ENCODE results near the gene GNG8. TPM values are rescaled to one million over a fixed set of nuclear protein-coding genes. Genes with fewer than 3 reads are reported as not detected.

The GNG8 gene
- total and polyA plus RNA-seq, 2 of the 13 experiments (the other 11 are each of a cell fraction or from before 2014, with no cell fraction given), result not detected

DNA sequence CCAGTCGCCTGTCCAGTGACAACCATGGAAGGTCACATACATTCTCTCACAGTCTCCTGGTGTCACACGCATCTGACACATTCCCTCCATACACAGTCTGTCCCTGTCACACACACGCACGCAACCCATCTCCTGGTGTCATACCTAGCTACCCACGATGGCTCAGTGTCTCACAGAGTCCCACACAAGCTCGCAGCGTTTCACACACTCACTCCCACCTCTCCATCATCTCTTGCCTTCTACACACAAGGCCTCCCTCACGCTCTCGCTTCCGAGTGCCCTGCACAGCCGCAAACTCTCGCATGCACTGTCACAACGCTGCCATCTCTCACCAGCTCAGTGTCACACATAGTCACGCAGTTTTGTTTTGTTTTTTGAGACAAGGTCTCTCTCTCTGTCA is 1.2 kb upstream of the GNG8 start:
- no peak overlapping the region for H3K9ac ChIP-seq (ENCODE audit: insufficient read depth, low read depth, low read length)
- no peaks in the 10 kb centered on the region for H3K36me3 ChIP-seq (replicated peaks in 1 of 2; ENCODE audit: control insufficient read depth in 1 of 2, insufficient read depth in 2 of 2, low read length in 2 of 2)
- ChIA-PET CTCF (ENCODE audit: low intra/inter-chr PET ratio, low total read pairs) (no interaction called here), POLR2A (no interaction called here)
- H3K79me2 ChIP-seq (ENCODE audit: insufficient read depth, low read length), result no peaks in the 10 kb centered on the region
- FAIRE-seq (no peak), DNase-seq (ENCODE audit: low spot score) (no peak), ATAC-seq (no peak)
- H3K4me1 ChIP-seq (ENCODE audit: insufficient read depth, low read length), result peaks cover 23% of the 10 kb centered on the region
- no peak overlapping the region for H3K4me3 ChIP-seq (replicated peaks in 1 of 3; ENCODE audit: insufficient read depth in 1 of 3, low read depth in 2 of 3, low read length in 3 of 3)
- H3K9me3 ChIP-seq (ENCODE audit: low read length), result no peaks in the 10 kb centered on the region
- no peak overlapping the region for H3K4me2 ChIP-seq (ENCODE audit: low read depth, low read length)
- intact Hi-C loops (cut with micrococcal nuclease; ENCODE audit: unreplicated experiment) (no loop called here), in situ Hi-C loops (cut with HindIII; ENCODE audit: extremely low pct_ligation_motif_present, low pct_unique_long_range_greater_than_20kb) (no loop called here)
- no peaks in the 10 kb centered on the region for H4K20me1 ChIP-seq (ENCODE audit: insufficient read depth, low read length)
- no peak overlapping the region for H3K27ac ChIP-seq (ENCODE audit: extremely low read length, insufficient read depth, low read length)
- WGBS (ENCODE audit: low lambda C conversion rate), result 42% methylated on average over 14 of the region's 14 CpGs
- no TSS peak for BruUV-seq (replicated peaks)
- peaks cover 6 to 60% of the 10 kb centered on the region in 2 experiments; a peak in 4 of 5 replicates for H3K27me3 ChIP-seq (ENCODE audit: control insufficient read depth in 1 of 2, insufficient read depth in 2 of 2, low read length in 2 of 2)
- no peak overlapping the region for H2AFZ ChIP-seq (ENCODE audit: low read length)
- no peak for TF ChIP-seq HIVEP1 (CRISPR knock-in tag; IDR thresholded peaks at IDR 0.05)
- TF ChIP-seq ATM (IDR thresholded peaks at IDR 0.05; ENCODE audit: borderline replicate concordance), result no peak
- TF ChIP-seq, protein P1, sequence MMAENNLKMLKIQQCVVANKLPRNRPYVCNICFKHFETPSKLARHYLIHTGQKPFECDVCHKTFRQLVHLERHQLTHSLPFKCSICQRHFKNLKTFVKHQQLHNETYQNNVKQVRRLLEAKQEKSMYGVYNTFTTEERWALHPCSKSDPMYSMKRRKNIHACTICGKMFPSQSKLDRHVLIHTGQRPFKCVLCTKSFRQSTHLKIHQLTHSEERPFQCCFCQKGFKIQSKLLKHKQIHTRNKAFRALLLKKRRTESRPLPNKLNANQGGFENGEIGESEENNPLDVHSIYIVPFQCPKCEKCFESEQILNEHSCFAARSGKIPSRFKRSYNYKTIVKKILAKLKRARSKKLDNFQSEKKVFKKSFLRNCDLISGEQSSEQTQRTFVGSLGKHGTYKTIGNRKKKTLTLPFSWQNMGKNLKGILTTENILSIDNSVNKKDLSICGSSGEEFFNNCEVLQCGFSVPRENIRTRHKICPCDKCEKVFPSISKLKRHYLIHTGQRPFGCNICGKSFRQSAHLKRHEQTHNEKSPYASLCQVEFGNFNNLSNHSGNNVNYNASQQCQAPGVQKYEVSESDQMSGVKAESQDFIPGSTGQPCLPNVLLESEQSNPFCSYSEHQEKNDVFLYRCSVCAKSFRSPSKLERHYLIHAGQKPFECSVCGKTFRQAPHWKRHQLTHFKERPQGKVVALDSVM (CRISPR knock-in tag; IDR thresholded peaks at IDR 0.05), result no peak
- TF ChIP-seq ZNF776 (CRISPR knock-in tag; IDR thresholded peaks at IDR 0.05), result no peak
- no peak for TF ChIP-seq NCOA1 (CRISPR knock-in tag; IDR thresholded peaks at IDR 0.05)
- TF ChIP-seq GZF1 (CRISPR knock-in tag; IDR thresholded peaks at IDR 0.05), result no peak
- TF ChIP-seq, protein P2, sequence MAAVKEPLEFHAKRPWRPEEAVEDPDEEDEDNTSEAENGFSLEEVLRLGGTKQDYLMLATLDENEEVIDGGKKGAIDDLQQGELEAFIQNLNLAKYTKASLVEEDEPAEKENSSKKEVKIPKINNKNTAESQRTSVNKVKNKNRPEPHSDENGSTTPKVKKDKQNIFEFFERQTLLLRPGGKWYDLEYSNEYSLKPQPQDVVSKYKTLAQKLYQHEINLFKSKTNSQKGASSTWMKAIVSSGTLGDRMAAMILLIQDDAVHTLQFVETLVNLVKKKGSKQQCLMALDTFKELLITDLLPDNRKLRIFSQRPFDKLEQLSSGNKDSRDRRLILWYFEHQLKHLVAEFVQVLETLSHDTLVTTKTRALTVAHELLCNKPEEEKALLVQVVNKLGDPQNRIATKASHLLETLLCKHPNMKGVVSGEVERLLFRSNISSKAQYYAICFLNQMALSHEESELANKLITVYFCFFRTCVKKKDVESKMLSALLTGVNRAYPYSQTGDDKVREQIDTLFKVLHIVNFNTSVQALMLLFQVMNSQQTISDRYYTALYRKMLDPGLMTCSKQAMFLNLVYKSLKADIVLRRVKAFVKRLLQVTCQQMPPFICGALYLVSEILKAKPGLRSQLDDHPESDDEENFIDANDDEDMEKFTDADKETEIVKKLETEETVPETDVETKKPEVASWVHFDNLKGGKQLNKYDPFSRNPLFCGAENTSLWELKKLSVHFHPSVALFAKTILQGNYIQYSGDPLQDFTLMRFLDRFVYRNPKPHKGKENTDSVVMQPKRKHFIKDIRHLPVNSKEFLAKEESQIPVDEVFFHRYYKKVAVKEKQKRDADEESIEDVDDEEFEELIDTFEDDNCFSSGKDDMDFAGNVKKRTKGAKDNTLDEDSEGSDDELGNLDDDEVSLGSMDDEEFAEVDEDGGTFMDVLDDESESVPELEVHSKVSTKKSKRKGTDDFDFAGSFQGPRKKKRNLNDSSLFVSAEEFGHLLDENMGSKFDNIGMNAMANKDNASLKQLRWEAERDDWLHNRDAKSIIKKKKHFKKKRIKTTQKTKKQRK (IDR thresholded peaks at IDR 0.05; ENCODE audit: low read length), result no peak
- TF ChIP-seq MEIS1 (CRISPR knock-in tag; IDR thresholded peaks at IDR 0.05; ENCODE audit: borderline replicate concordance), result no peak
- TF ChIP-seq ZSCAN9 (CRISPR knock-in tag; IDR thresholded peaks at IDR 0.05; ENCODE audit: borderline replicate concordance), result no peak
- TF ChIP-seq, protein P3, sequence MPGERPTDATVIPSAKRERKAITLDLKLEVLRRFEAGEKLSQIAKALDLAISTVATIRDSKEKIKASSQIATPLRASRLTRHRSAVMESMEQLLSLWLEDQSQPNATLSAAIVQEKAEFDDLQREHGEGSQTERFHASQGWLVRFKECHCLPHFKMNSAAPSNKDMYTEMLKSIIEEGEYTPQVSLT (CRISPR knock-in tag; IDR thresholded peaks at IDR 0.05; ENCODE audit: borderline replicate concordance, low read depth), result no peak
- no peak for TF ChIP-seq ZKSCAN8 (CRISPR knock-in tag; IDR thresholded peaks at IDR 0.05; ENCODE audit: borderline replicate concordance)
- TF ChIP-seq, protein P4, sequence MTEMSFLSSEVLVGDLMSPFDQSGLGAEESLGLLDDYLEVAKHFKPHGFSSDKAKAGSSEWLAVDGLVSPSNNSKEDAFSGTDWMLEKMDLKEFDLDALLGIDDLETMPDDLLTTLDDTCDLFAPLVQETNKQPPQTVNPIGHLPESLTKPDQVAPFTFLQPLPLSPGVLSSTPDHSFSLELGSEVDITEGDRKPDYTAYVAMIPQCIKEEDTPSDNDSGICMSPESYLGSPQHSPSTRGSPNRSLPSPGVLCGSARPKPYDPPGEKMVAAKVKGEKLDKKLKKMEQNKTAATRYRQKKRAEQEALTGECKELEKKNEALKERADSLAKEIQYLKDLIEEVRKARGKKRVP (CRISPR knock-in tag; IDR thresholded peaks at IDR 0.05), result no peak
- TF ChIP-seq CC2D1A (CRISPR knock-in tag; IDR thresholded peaks at IDR 0.05), result no peak
- TF ChIP-seq ZNF674 (CRISPR knock-in tag; IDR thresholded peaks at IDR 0.05; ENCODE audit: low read depth), result no peak
- no peak for TF ChIP-seq RAD51 (IDR thresholded peaks at IDR 0.05; ENCODE audit: borderline replicate concordance)
